HuH-7.5 (cell line): ENCODE measurements around the gene CRIM1.

Experiments used
- DNase-seq: peaks from one replicate; pipeline ENCODE4 v3.0.0; 2011; ENCODE audit warnings: low spot score

The CRIM1 gene

GRCh38 chr2:36396878-36397539, 41.4 kb downstream of the CRIM1 start:
- DNase-seq: no peak

DNA sequence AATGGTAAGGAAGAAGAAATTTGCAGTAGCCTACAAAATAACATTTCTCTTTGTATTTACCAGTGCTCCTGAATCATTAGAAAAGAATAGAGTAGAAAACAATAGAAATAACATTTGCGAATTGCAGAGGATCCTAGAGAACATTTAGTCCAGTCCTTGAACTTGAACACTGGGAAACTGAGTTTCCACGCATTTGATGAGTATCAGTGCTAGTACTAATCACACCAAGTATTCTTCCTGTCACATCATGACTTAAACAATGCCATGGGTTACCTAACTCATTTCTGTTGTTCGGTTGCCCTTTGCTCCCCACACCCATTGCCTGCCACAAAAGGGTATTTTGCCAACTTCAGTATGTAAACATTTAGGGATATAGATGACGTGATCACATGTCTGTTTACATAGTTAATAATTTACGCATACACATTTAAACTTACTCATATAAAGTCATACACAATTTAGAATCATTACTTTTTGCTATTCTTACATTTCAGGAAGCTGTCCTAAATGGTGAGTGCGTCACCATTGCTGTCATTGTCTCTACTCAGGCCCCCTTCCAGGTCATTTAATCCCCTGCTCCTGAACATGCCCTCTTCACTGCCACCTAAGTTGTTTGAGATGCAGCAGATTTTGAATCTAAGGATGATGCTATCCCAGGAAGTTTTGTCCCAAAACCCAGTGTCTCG, 42.3 kb downstream of the CRIM1 start:
- DNase-seq: no peak

GRCh38 chr2:36399050-36399449, 43.5 kb downstream of the CRIM1 start:
- DNase-seq: no peak

DNA sequence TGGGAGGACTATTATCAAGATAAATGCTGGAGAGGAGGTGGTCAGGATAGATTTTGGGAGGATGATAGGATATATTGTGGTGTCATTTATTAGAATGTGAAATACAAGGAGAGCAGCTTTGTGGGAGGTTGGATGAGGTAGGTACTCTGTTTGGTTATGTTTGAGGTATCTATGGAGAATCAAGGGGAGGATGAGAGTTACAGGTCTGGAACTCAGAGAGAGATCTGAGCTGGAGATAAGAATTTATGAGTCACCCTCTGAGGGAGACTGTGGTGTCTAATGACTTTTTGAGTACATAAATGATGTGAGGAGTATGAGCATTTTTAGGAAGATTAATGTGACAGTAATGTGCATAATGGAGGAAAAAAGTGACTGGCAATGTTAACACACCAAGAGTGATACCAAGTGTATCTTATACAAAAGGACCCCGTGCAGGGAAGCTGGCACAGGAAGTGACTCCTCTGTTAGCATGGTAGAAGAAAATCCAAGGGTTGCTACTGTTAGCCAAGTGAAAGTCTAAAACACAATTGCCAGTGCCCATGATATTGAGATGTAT, 48.2 kb downstream of the CRIM1 start:
- DNase-seq: no peak

DNA sequence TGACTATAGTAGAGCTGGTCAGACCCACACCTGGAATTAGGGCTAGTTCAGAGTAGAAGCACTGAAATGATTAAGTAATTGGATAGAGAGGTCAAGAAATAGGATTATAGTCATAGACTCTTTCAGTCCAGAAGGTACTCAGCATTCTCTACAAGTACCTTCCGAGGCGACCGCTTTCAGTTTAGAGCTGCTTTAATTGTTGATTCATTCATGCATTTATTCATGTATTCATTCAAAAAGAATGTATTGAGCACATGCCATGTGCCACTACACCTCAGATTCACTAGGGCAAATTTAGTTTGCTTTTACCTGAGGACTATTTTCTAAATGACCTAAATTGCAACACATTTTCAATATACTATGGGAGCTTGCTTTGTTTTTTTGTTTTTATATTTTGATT, 48.7 kb downstream of the CRIM1 start:
- no peak for DNase-seq

DNA sequence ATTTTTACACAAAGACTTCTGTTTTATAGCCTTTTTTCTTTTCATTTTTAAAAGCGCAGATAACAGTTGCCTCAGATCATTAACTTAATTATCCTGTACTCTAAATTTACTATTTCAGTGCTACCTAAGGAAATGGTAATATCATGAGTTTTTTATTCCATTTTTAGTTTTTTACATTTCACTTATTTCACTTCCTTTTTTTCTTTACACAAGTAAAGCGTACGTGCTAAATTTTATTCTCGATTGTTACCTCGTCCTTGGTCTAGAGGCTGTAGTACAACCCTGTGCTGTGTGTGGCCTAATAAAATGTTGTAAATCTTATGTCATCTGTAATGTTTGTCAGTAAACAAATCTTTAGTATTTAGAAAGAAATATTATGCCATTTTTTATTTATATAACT, 49.2 kb downstream of the CRIM1 start:
- DNase-seq: no peak

- no peak for DNase-seq
Measured at GRCh38 chr2:36405183-36405582, 49.6 kb downstream of the CRIM1 start.

- no peak for DNase-seq
Measured at GRCh38 chr2:36406296-36406695, 50.7 kb downstream of the CRIM1 start.

GRCh38 chr2:36407413-36407812, 51.8 kb downstream of the CRIM1 start:
- DNase-seq: no peak

DNA sequence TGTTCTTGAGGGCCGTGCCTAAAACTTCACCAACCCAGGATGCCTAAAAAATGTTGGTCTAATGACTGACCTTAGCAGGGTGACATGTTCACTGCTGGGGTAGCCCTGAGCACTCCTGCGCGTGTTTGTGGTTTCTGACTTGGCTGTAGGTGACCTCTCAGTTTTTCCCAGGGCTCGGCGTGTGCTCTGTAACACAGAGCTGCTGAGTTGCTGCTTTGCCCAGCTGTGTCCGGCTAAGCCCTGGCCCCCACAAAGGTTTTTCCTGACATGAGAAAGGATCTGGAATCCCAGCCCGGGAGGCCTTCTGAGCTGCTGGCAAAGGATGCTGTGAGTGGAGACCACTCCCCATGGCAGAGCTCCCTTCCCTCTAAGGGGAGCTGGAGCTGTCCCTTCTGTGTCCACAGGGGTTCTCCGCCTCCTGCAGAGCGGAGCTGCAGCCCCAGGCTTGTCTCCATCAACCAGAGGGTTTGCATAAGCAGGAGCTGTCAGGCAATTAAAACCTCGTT, 52.7 kb downstream of the CRIM1 start:
- no peak for DNase-seq

GRCh38 chr2:36409335-36409734, 53.8 kb downstream of the CRIM1 start:
- DNase-seq: no peak

- DNase-seq: no peak
Measured at GRCh38 chr2:36409935-36410334, 54.4 kb downstream of the CRIM1 start.

DNA sequence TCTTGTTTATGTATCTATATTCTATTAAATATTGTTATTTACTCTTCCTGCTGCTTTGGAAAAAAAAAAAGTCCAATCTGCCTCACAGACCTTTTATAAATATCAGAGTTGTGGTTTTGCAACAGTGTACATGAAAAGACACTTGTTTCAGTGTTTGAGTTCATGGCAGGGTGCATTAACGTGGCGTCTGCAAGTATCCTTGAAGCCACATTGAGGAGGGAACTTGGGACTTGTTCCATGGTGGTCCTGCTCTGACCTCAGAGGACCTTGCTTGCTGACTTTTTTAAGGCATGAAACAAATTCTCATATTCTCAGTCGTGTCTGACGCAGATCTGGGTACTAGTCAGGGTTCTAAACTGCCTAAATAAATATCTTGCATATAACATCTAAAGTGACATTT, 55.1 kb downstream of the CRIM1 start:
- DNase-seq: no peak

DNA sequence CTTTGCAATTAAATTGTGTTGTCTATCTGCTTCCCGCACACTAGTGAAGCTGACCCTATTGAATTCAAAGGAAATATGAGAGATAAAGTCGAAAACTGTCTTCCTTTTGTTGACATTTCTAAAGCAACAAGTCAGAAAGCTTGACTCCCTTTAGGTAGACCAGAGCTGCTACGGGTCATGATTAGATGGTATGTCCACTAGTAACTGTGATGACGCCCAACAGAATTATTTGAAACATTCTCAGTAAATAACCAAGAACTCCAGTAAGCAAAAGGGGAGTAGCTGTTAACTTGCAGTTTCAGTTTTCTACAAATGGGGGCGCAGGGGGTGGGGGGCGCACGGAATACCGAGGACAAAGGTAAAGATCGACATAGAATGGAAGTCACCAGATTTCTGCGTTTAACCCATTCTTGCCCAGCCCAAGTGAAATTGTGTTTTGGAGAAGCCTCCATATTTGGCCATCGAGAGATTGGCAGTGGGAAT, 56.4 kb downstream of the CRIM1 start:
- no peak for DNase-seq

- no peak for DNase-seq
Measured at GRCh38 chr2:36413218-36413617, 57.6 kb downstream of the CRIM1 start.

- no peak for DNase-seq
Measured at GRCh38 chr2:36414307-36414706, 58.7 kb downstream of the CRIM1 start.

DNA sequence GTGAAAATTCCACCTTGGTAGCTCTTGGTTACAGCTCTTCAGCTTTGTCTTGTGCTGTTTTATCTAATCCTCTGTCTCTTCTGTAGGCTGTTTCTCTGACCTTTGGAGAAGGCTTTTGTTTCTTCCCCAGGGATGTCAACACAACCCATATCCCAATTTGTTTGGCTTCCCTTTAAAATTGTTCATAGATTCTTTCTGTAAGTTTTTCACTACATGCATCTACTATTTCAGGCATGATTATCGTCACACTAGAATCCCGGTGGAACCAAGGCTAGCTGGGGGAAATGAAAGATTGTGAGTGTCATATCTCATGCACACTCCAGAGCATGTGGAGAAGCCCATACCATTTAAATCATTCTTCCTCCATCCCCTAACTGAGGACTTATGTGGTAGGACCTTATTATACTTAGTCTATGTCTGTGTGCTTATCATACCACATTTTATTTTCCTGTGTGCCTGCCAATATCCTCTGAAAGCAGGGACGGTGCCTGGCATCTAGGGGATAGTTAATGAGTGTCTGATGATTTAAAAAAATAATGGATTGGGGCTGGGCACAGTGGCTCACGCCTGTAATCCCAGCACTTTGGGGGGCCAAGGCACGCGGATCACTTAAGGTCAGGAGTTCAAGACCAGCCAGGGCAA, 59.9 kb downstream of the CRIM1 start:
- DNase-seq: no peak

GRCh38 chr2:36416370-36417165, 61.0 kb downstream of the CRIM1 start:
- no peak for DNase-seq

DNA sequence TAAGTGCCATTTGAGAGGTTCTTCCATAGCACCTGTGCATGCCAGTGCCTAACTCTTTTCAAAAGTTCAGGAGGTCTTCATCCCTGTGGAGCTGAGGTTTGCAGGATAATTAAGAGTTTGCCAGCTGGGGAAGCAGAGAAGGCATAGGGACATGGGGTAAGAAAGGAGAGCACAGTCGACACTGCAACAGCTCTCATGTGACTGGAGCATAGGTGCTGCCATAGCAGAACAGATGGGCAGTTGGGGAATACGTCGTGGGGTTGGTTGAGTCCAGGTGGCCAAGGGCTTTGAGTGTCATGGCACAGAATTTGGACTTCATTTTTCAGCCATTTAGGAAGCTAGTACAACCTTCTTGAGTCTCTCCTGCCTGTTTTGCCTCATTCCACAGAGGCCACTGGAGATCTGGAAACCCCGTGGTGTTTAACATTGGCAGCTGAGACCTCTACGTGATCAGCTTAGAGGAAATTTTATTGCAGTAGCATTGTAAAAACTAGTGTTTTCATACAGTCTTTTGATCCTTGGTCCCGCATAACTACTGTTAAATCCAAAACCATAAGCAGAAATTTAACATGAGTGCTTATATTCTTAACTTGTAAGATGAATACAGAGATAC, 65.1 kb downstream of the CRIM1 start:
- no peak for DNase-seq

DNA sequence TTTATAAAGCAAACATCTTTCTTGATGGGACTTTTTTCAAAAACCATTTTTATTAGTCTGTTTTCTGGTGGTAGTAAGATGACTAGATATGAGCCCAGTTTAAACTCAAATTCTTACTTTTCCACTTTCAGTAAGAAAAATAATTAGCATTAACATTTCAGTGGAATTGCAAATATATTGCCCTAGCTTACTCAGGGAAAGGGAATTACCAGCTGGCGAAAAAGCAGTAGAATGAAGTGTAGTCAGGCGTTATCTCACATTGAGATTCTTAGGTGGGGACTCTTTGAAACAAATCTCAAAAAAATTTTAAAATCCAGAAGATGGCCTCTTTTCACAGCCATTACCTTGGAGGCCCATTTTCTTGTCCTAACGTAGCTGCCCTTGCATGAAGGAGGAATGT, 65.8 kb downstream of the CRIM1 start:
- no peak for DNase-seq

DNA sequence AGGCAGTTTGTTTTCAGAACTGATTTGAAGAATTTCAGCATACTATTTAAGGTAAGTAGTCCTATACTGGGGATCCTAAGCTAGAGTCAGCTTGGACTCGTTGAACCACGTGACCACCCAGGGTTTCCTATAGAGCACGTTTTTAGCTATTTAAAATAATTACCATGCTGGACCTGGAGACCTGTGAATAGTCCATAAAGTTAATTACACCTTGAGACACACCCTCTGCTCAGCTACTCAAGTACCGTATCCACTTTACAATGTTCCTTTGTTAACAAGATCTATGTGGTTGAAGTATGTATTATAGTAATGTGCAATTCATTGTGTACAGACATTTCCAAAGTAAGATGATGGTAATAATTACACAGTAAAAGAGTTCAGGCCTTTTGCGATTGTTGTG, 67.6 kb downstream of the CRIM1 start:
- no peak for DNase-seq
